Measurements from ENCODE around the gene ARGLU1. TPM values are rescaled to one million over a fixed set of nuclear protein-coding genes. Genes with fewer than 3 reads are reported as not detected.
A peak's percentile ranks its signal among the peaks of the same experiment; 100 is the strongest.

ARGLU1 gene
- total and polyA plus RNA-seq, 10 donors, result 99.5 to 204 (median 135) TPM

DNA sequence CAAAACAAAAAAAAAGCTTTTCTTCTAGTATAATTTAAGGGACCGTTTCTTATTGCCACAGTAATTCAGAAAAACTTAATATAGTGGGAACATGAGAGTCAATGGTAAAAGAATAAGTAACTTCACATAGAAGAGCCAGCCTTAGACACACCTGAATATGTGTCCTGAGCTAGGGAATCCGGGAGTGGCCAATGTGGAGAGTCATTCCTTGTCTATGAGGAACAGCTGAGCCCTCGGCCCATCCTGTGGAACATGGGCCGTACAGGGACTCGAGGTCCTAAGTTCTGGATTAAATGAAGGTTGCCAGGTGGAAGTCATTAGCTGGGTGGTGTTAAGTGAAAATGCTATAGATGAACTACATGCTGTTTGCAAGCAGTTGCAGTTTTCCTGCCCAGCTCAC, 64.7 kb downstream of the ARGLU1 start:
- no peak overlapping the region for H3K4me3 ChIP-seq

DNA sequence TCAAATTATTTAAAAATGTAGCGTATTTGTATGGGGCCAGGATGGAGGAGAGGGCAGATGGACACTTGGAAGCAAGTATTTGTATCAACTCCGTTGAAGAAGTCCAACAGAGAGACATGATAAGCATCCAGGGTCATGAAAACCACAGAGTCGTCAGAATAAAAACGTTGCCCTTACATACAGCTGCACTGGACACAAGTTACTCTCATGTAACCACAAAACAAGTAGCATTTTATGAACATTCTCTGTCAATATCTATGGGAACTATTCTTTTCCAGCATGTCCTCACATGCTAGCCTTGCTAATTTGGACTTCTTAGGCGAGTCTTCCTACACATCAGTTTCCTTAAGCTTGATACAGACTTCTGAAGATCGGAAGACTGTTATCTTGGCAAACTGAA, 67.5 kb downstream of the ARGLU1 start:
- intact Hi-C loops (cut with DNase I; ENCODE audit: low total_unique reads), result no loop called here
- 74 to 82% (median 78%) methylated on average over 6 of the region's 6 CpGs for WGBS, 5 donors
- no peak overlapping the region for H3K27ac ChIP-seq

More for the DNA sequence above, 64.7 kb downstream of the ARGLU1 start:
- Histone ChIP-seq H3K36me3 (no peaks in the 10 kb centered on the region), H3K9me3 (no peaks in the 10 kb centered on the region), H3K27me3 (replicated peaks in 1 of 7) (peaks cover 0 to 8% (median 0%) of the 10 kb centered on the region in 7 donors), H3K4me1 (peaks cover 0 to 27% (median 4%) of the 10 kb centered on the region in 6 donors), H3K27ac (no peak overlapping the region)
- 86 to 92% (median 87%) methylated on average over 5 of the region's 5 CpGs for WGBS, 5 donors
- intact Hi-C loops (cut with DNase I; ENCODE audit: low total_unique reads), result no loop called here
- no peak for DNase-seq
- no peak for TF ChIP-seq POLR2AphosphoS5 (IDR thresholded peaks at IDR 0.05)
- TF ChIP-seq, protein P1, sequence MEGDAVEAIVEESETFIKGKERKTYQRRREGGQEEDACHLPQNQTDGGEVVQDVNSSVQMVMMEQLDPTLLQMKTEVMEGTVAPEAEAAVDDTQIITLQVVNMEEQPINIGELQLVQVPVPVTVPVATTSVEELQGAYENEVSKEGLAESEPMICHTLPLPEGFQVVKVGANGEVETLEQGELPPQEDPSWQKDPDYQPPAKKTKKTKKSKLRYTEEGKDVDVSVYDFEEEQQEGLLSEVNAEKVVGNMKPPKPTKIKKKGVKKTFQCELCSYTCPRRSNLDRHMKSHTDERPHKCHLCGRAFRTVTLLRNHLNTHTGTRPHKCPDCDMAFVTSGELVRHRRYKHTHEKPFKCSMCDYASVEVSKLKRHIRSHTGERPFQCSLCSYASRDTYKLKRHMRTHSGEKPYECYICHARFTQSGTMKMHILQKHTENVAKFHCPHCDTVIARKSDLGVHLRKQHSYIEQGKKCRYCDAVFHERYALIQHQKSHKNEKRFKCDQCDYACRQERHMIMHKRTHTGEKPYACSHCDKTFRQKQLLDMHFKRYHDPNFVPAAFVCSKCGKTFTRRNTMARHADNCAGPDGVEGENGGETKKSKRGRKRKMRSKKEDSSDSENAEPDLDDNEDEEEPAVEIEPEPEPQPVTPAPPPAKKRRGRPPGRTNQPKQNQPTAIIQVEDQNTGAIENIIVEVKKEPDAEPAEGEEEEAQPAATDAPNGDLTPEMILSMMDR (IDR thresholded peaks at IDR 0.05 in 8 of 11, conservative IDR thresholded peaks at IDR 0.05 in 3 of 11), result no peak
- TF ChIP-seq POLR2A (IDR thresholded peaks at IDR 0.05), result no peak

DNA sequence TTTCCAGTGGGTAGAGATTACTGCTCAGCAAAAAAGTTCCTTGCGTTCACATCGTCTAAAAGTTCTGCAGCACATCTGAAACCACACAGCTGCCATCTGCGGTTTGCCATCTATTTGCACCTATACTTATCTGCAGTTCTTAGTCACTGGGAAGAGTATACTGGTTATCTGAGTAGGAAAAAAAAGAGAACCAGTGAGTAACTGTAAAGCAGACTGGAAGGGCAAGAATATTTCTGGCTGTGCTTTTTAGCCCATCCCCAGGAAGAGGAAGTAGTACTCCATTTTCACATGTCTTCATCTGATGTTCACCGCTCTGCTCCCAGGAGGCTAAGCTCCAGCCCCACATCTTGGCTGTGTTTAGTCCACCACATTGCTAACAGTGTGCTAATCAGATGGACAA, 68.0 kb downstream of the ARGLU1 start:
- peaks cover 0 to 20% (median 0%) of the 10 kb centered on the region in 7 donors for H3K27me3 ChIP-seq (replicated peaks in 1 of 7)
- H3K9me3 ChIP-seq, result no peaks in the 10 kb centered on the region
- TF ChIP-seq POLR2AphosphoS5 (IDR thresholded peaks at IDR 0.05) (no peak), POLR2A (IDR thresholded peaks at IDR 0.05) (no peak)
- TF ChIP-seq, protein P1 (IDR thresholded peaks at IDR 0.05 in 8 of 11, conservative IDR thresholded peaks at IDR 0.05 in 3 of 11), result no peak
- H3K4me1 ChIP-seq, result peaks cover 0 to 45% (median 9%) of the 10 kb centered on the region in 6 donors
- DNase-seq, result no peak
- no peaks in the 10 kb centered on the region for H3K36me3 ChIP-seq
- intact Hi-C loops (cut with DNase I; ENCODE audit: low total_unique reads), result no loop called here
- H3K27ac ChIP-seq, result no peak overlapping the region
- H3K4me3 ChIP-seq, result no peak overlapping the region
- 34 to 46% (median 37%) methylated on average over 4 of the region's 4 CpGs for whole genome bisulfite sequencing, 5 donors

More for the DNA sequence above, 67.5 kb downstream of the ARGLU1 start:
- DNase-seq, result no peak
- H3K9me3 ChIP-seq, result no peaks in the 10 kb centered on the region
- H3K36me3 ChIP-seq, result no peaks in the 10 kb centered on the region
- peaks cover 0 to 20% (median 0%) of the 10 kb centered on the region in 7 donors for H3K27me3 ChIP-seq (replicated peaks in 1 of 7)
- TF ChIP-seq POLR2A (IDR thresholded peaks at IDR 0.05), result no peak
- TF ChIP-seq, protein P1 (IDR thresholded peaks at IDR 0.05 in 8 of 11, conservative IDR thresholded peaks at IDR 0.05 in 3 of 11), result no peak
- TF ChIP-seq POLR2AphosphoS5 (IDR thresholded peaks at IDR 0.05), result no peak
- H3K4me3 ChIP-seq, result no peak overlapping the region
- H3K4me1 ChIP-seq, result peaks cover 0 to 45% (median 9%) of the 10 kb centered on the region in 6 donors

DNA sequence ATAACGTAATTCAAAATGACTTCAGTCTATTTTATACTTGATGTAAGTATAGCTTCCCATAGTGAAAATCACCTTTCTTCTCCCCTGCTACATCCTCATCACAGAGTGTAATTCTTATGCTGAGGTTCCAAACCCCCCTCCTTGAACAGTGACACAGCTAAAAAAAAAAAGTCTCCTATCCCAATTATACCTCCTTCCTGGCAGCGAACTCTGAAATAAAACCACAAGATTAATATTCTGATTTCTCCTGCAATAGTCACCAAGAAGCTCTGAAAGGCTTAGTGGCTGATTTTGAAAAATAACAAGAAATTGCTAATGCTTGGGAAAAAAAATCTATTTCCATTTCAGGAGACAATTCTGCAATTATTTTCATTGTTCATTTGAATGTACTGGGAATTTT, 68.8 kb downstream of the ARGLU1 start:
- TF ChIP-seq, protein P1 (IDR thresholded peaks at IDR 0.05 in 8 of 11, conservative IDR thresholded peaks at IDR 0.05 in 3 of 11), result no peak
- no peak for TF ChIP-seq POLR2AphosphoS5 (IDR thresholded peaks at IDR 0.05)
- no peak for TF ChIP-seq POLR2A (IDR thresholded peaks at IDR 0.05)
- peak overlapping the region in 1 of 8 donors; percentile 39 for H3K27ac ChIP-seq
- peaks cover 0 to 46% (median 9%) of the 10 kb centered on the region in 6 donors for H3K4me1 ChIP-seq
- H3K4me3 ChIP-seq, result no peak overlapping the region
- WGBS, 5 donors, result 36 to 63% (median 50%) methylated on average over 2 of the region's 2 CpGs
- peaks cover 0 to 26% (median 0%) of the 10 kb centered on the region in 7 donors for H3K27me3 ChIP-seq (replicated peaks in 1 of 7)
- H3K9me3 ChIP-seq, result no peaks in the 10 kb centered on the region
- DNase-seq, result no peak
- intact Hi-C loops (cut with DNase I; ENCODE audit: low total_unique reads), result no loop called here
- no peaks in the 10 kb centered on the region for H3K36me3 ChIP-seq
